ENCODE results near the gene JARID2.

The JARID2 gene

DNA sequence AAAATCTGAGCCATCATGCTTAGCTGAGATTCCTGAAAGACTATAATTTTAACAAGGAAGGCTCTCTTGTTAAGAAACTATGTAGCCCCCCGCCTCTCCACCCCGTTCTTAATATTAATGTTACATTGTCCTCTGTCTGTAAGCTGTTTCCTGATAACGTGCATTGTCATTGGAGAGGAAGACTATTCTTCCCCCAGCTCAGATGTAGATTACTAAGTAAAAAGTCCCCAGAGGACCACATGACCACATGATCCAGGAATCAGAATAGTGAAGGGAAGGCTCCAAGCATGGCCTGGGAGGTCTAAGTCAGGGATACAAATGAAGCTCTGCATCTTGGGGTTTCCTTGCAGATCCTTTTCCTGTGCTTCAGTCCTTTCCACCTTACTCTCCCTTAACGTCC, 106.4 kb downstream of the JARID2 start:
- no peak for DNase-seq (ENCODE audit: low read depth in 4 of 4, low spot score in 1 of 4)

DNA sequence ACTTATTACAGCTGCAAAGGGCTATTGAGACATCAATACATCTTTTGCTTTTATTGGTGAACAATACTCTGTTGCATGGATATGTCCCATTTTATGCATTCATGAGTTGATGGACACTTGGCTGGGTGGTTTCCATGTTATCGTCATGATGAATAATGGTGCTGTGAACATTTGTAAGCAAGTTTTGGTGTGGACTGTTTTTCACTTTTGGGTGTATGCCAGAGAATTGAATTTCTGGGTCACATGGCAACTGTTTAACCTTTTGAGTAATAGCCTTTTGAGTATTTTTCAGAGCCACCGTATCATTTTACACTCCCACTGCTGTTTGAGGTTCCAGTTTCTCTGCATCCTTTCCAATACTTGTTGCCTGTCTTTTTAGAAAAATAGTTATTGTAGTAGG, 107.0 kb downstream of the JARID2 start:
- DNase-seq (ENCODE audit: low read depth in 4 of 4, low spot score in 1 of 4): no peak

DNA sequence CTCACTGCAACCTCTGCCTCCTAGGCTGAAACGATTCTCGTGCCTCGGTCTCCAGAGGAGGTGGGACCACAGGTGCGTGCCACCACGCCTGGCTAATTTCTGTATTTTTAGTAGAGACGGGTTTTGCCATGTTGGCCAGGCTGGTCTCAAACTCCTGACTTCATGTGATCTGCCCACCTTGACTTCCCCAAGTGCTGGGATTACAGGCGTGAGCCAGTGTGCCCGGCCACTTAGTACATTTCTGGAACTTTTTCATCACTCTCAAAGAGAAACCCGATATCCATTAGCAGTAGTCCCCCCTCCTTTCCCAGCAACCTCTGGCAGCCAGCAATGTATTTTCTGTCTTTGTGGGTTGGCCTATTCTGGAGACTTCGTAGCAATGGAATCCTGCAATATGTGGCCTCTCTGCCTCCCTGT, 109.8 kb downstream of the JARID2 start:
- DNase-seq (ENCODE audit: low read depth in 4 of 4, low spot score in 1 of 4): no peak

DNA sequence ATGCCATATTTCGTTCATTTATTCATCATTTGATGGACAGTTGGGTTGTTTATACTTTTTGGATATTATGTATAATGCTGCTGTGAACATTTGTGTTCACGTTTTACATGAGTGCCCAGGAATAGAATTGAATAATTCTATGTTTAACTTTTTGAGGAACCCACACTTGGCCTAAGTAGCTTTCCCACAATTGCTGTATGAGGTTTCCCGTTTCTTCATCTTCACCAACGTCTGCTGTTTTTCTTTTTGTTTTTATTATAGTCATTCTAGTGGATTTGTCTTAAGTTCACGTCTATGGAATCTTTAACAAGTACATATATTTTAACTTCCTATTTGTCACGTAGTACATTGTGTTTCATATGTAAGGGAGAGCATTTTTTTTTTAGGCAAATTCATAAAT, 110.3 kb downstream of the JARID2 start:
- DNase-seq (ENCODE audit: low read depth in 4 of 4, low spot score in 1 of 4): no peak

DNA sequence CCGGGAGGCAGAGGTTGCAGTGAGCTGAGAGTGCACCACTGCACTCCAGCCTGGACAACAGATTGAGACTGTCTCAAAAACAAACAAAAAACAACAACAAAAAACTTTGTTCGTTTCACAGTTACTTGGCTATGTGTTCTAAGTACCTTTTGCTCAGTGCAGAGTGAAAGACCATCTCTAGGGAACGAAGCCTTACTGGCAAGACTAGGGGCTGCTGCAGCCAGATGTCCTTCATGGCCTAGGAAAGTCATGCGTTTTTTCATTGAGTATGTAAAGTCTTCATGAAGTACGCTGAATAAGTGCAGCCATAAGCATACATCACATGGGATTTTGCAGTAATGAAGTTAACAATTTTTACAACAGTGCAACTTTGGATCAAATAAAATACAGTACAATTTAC, 111.1 kb downstream of the JARID2 start:
- DNase-seq (ENCODE audit: low read depth in 4 of 4, low spot score in 1 of 4): no peak

DNA sequence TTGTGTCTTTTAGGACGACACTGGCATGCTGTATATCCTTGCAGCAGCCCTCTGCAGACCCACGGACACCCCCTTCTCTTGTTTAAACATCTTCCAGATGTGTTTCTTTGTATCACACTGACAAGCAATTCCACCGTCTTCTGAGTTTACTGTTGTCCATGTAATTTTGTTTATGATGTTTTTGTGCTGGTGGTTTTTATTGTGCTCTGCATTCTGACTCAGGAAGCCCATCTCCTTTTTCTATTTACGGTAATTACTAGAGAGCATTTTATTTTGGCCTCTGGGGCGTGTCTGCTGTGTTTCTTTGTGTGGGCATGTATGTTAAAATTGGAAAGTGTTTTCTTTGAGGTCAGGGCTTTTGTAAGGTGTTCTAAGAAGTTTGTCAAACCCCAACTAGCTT, 111.9 kb downstream of the JARID2 start:
- no peak for DNase-seq (ENCODE audit: low read depth in 4 of 4, low spot score in 1 of 4)

DNA sequence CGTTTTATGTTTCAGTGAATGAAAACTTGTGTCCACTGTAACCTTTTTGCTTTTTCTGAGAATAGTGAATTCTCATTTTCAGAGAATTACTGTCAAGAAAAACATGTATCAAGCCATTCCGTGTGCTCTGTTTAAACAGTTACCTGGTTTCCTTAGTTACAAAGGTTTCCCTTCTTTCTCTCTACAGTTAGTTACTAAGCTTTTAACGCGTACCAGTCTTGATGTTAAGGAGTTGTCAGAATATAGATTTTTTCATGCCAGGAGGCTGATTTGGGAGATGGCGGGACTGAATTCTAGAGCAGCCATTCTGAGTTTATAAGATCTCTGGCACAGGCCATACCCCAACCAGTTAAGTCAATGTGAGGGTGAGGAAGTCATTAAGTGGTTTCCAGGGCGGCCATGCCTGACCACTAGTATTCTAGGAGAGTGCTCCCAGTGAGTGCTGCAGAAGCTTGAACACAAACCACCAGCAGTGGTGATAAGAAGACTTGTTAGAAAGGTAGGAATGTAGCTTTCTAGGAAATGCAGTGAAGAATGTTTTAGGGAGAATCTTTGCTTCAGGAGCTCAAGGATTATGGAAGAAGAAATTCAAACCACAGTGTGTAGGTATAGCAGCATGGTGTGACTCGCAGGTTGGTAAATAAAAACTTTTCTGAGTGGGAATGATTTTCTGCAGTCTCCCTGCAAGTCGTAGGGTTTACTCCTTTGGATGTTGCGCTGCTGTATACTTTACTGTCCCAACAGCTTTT, 112.9 kb downstream of the JARID2 start:
- no peak for DNase-seq (ENCODE audit: low read depth in 4 of 4, low spot score in 1 of 4)

DNA sequence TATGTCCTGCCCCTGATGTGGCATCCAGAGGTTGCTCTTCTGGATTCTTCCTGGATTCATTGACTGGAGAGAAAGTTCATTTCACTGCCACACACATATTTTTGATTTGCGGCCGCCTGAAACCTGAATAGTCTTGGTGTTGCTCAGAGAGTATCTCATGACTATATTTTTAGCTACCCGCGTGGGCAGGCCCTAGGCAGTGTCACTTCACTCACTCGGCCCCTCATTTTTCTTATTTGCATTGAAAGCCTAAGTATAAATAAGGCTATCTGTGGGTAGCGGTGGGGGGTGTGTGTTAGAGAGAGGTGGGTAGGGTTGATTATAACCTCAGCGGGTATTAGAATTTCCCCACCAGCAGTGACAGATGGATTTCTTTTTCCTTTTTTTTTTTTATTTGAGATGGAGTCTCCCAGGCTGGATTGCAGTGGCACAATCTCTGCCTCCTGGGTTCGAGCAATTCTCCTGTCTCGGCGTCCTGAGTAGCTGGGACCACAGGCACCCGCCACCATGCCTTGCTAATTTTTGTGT, 113.5 kb downstream of the JARID2 start:
- DNase-seq (ENCODE audit: low read depth in 4 of 4, low spot score in 1 of 4): no peak

DNA sequence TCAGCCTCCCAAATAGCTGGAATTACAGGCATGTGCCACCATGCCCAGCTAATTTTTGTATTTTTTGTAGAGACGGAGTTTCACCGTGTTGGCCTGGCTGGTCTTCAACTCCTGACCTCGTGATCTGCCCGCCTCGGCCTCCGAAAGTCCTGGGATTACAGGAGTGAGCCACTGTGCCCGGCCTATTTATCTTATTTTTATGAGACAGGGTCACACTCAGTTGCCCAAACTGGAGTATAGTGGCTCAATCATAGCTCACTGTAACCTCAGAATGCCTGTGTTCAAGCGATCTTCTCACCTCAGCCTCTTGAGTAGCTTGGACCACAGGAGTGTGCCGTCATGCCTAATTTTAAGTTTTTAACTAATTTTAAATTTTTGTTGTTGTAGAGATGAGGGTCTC, 114.4 kb downstream of the JARID2 start:
- DNase-seq (ENCODE audit: low read depth in 4 of 4, low spot score in 1 of 4): no peak

DNA sequence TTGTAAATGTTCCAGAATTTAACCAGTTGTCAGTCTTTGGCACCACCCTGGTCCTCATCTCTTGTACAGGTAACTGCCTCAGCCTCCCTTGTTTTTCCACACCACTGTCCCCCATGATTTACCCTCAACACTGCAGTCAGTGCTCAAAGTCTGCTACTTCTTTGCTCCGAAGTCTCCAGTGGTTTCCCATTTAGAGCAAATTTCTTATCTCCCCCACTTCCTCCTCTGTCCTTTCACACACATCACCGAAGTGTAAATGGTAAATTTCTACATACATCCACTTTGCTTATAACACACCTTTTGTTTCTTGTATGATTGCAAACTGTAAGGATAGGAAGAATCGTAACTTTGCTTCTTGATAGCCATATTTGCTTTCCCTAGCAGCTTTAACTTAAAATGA, 115.3 kb downstream of the JARID2 start:
- DNase-seq (ENCODE audit: low read depth in 4 of 4, low spot score in 1 of 4): no peak

DNA sequence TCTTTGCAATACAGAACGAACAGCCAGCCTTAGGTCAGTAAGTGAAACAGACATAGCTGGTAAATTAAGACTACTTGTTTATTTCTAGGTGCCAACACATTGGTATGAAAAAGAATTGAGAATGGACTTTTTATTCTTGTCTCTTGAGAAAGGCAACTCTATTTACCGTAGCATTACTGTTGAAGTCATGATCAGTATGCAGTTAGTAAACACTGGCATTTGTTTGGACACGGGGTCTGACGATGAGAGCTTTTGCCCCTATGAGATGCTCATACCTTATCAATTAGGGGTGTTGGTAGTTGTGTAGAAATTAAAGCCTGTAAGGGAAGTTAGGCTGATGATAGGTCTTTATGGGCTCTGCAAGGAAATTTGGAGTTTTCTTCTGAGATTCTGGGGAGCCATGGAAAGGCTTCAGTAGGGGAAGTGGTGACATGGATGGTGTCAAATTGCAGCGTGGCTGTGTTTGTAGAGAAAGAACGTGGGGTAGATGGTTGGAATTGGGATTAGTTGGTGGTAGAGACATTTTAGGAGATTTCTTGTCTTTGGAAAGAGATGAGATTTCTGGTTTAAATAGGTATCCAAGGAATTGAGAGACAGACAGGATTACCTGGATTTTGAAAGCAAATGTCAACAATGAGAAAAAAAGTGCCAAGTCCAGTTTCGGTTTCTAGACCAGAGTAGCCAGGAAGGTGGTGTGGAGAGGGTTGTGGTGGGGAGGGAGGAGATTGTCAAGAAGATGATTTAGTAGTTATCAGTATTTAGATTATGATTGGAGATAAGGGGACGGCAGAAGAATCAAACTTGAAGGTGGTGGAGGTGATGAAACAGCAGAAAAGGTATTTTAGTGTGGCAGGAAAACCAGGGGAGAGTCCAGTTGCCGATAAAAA, 116.6 kb downstream of the JARID2 start:
- DNase-seq (ENCODE audit: low read depth in 4 of 4, low spot score in 1 of 4): no peak

DNA sequence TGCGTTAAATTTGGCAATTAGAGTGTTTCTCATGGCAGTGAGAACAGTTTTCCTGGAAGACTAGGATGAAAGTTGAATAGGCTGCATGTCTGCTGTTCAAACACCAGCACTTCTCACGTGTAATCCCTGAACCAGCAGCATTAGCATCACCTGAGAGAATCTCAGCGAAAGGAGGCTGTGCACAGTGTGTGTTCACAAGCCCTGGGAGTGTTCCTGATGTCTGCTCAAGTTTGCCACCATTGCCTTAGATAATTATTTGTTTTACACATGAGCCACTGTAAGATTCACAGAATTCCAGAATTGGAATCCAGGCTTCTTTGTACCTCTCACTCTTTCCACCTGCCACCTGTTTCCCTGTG, 117.3 kb downstream of the JARID2 start:
- DNase-seq (ENCODE audit: low read depth in 4 of 4, low spot score in 1 of 4): no peak

DNA sequence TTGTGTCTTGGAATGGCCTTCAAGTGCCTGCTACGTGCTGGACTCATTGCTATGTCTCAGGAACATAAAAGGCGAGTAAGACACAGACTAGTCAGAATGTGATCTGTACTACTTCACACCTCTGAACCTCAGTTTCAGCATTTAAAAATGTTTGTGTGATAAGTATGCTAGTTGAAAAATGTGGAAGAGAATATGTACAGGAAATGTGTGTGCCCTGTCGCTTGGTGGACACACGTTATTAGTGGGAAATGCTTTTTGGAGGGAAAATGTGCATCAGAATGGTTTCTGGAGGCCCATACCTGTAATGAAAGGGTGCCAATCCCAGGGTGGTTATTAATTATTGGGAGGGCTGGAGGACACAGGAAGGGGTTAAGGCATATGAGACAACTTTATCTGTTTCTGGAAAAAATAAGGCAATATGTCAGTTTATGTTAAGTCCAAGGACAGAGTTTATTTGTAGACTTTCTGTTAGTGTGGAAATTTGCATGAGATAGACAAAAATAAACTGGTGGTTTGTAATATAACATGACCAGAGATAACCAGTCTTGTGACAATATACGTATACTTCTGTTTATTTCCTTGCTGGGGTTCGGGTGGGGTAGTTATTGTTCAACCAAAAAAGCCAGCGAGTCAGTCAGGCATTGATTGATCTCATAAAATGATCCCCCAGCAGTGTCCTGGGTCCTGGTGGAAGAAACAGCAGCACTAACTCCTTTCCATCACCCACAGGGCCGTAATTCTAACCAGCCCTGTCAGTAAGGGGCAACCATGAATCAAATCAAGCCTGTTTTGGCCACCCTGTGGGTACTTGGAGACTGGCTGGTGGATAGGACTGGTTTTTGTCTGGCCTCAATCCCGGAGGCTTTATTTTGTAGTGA, 117.9 kb downstream of the JARID2 start:
- no peak for DNase-seq (ENCODE audit: low read depth in 4 of 4, low spot score in 1 of 4)

DNA sequence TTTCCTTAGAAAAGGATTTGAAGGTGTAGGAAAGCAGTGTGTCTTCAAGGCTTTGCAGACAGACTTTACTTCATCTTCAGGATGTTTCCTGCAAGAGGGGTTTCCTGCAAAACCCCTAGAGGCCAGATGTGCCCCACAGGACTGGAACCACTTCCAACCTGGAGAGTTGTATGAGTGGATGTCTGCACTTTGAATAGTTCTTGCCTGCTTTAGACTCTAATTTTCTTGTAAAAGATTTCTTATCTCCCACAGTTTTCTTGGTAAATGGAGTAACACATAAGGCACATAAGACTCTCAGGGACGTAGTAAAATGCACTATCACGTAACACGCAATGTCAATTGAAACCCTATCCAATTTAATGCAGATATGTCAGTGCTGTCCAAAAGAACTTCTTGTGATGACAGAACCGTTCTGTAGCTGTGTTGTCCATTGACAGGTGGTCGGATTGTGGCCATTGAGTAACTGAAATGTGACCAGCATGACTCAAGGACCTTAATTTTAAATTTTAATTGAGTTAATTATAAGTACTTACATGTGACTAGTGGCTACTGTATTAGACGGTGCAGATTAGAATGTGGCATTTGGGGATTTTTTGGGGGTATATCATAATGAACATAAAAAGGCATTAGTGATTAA, 118.7 kb downstream of the JARID2 start:
- DNase-seq (ENCODE audit: low read depth in 4 of 4, low spot score in 1 of 4): no peak

DNA sequence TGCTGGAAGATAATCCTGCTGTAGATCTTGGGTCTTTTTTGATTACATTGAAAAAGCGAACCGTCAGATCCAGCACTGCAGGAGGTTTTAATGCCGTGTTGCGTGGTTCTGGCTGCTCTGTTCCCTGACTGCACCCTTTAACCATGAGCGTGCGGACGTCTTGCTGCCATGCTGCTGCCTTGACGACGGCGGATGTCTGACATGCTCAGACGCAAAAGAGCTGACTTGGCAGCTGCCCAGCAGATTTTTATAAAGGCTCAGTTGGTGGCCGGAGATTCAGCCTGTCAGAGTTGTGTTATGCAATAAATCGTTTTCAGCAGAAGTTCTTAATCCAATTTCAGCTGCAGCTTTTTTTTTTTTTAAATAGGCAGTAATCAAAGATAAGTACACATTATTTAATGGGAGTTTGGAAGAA, 119.4 kb downstream of the JARID2 start:
- DNase-seq (ENCODE audit: low read depth in 4 of 4, low spot score in 1 of 4): peak in 2 of 4 experiments; percentile 16 to 18

DNA sequence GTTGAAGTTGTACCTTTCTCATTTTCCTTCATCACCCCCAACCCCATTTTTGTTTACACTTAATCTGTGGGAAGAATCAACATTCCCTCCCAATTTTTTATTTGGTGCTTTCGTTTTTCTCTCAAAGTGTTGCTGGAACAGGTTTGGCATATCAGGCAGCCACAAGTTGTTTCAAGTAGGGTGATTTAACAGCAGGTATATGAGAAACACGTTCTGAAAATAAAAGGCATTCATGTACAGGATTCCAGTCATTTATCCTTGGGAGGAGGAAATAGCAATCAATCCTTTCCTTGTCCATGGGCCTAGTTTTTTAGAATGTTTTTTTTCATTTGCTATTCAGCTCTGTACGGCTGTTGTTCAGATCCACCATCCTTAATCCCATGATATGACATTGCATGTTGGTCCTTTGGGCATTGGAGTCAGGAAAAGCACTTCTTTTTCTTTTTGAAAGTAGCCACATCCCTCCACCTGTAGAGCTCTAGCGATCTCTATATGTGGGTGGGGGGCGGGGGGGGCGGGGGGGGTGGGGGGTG, 120.2 kb downstream of the JARID2 start:
- DNase-seq (ENCODE audit: low read depth in 4 of 4, low spot score in 1 of 4): no peak

DNA sequence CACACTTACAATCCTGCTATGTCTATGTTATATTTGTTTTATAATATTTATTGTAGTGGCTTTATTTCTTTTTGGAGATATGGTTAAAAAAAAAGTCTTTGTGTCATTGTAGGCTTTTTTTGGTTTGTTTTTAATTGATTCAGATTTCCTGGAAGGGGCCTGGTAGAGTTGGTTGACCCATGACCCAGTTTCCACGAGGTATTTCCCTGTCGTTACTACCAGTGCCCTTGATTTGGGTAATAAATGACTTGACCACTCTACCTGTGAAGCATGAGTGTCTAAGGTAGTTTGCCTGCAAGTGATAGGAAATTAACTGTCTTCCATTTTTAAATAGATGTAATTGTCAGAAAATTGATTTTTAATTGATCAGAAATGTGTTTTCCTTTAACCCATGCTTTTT, 121.0 kb downstream of the JARID2 start:
- DNase-seq (ENCODE audit: low read depth in 4 of 4, low spot score in 1 of 4): no peak

DNA sequence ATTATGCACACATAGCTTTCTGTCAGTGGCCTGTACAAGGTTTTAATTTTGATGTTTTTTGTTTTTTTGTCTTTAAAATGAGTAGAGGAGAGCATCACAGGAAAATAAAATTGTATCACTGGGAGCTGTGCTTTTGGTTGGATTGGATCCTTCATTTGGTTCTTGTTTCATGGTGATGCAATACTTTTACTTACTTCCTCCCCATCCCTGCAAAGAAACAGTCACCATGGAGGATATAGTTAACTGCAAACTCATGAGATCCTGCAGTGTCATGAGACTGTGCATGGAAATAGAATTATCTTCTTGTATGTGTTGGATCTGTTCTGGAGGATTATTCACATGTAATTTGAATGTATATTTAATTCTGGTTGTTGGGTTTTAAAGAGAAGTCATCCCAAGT, 122.3 kb downstream of the JARID2 start:
- no peak for DNase-seq (ENCODE audit: low read depth in 4 of 4, low spot score in 1 of 4)

DNA sequence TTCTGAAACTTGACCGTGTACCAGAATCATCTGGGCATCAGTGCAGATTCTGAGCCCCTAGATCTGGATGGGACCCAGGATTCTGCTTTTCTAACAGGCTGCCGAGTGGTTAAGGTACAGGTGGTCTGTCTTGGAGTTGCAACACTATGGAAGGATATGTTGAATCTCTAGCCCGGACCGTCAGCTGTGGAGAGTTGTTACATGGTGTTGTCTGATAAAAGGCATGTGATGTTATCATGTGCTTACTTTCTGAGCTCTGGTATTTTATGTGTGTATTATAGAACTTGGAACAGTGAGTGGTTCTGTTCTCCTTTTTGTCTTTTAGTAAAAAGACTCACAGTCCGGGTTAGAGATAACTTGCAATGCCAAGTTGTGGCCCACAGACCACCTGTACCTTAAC, 123.0 kb downstream of the JARID2 start:
- DNase-seq (ENCODE audit: low read depth in 4 of 4, low spot score in 1 of 4): no peak

DNA sequence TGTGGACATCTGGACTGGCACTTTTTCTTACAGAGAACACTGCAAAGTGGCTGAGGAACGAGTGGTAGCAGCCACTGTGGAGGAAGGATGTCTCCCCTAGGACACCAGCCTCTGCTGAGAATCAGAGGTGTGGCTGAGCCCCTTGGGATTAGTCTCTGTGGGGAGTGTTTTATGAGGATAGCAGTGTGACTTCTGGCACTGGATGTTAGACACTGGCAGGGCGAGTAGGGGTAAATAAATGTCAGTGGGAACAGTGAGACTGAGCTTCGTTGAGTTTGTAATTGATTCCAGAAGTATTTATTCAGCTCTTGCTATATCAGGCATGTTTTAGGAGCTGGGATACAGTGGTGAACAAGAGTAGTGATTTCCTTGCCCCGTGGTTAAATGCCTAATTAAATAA, 124.0 kb downstream of the JARID2 start:
- no peak for DNase-seq (ENCODE audit: low read depth in 4 of 4, low spot score in 1 of 4)
